A549 treated with AZD9567 at 1 μM for 4 hours (cell line): ENCODE results near the gene RYR1. TPM values are rescaled to one million over a fixed set of nuclear protein-coding genes. Genes with fewer than 3 reads are reported as not detected.

Experiments
- total RNA-seq: library from RNA; stranded (reverse); fragments of 200-300 nt; extraction: Qiagen RNA extraction; gene quantifications from 5 replicates; pipeline ENCODE4 v1.2.3, GENCODE V29; 2022; ENCODE audit not compliant: insufficient read depth

The RYR1 gene
- 2.8 to 6.2 TPM (median 5.2 TPM) in 5 replicates for total RNA-seq

GRCh38 chr19:38433268-38433733 is at the start of gene RYR1:
Gene RYR1, plus strand, starts transcription at chr19:38433691. Its CDS starts 139 bp downstream, at chr19:38433830.

GRCh38 chr19:38387550-38388348 is 45.7 kb upstream of the RYR1 start, which contains the start of gene GGN:
Gene GGN, minus strand, starts transcription at chr19:38388034. Its CDS starts 773 bp downstream, at chr19:38387261.

DNA sequence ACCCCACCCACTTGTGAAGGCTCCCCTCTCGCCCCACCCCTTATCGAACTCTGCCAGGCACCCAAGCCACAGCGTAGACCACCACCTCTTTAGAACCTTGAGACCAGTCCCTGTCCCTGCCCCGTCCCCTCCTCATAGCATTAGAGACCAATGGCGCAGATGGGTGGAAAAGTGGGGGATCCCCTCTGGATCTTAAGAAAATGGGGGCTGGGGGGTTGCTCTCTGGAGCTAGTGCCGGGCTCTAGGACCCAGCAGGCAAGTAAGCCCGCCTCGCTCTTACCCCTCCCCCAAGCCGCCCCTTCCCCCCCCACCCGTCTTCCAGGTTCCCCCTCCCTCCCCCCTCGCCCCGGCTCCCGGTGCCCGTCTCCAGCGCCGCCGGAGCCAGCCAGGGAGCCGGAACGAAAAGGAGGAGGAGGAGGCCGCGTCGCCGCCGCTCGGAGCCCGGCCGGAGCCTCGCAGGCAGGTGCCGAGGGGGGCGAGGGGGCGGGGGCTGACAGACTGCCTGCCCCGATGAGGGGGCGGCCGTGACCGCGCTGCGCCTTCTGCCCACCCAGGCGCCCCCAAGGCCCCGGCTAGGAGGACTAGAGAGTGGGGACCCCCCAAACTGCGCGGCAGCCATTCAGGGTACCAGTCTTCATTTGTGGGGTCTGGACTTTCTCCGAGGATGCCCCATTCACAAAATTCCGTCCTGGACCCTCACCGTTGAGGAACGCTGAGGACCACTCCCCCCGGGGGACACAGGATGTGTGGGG is 45.0 kb upstream of the RYR1 start, which contains the start of gene SPRED3:
Gene SPRED3 (plus strand): TSS at position 349 of the 752 bp plus-strand sequence. CDS start 1,606 bp downstream, outside the sequence.

DNA sequence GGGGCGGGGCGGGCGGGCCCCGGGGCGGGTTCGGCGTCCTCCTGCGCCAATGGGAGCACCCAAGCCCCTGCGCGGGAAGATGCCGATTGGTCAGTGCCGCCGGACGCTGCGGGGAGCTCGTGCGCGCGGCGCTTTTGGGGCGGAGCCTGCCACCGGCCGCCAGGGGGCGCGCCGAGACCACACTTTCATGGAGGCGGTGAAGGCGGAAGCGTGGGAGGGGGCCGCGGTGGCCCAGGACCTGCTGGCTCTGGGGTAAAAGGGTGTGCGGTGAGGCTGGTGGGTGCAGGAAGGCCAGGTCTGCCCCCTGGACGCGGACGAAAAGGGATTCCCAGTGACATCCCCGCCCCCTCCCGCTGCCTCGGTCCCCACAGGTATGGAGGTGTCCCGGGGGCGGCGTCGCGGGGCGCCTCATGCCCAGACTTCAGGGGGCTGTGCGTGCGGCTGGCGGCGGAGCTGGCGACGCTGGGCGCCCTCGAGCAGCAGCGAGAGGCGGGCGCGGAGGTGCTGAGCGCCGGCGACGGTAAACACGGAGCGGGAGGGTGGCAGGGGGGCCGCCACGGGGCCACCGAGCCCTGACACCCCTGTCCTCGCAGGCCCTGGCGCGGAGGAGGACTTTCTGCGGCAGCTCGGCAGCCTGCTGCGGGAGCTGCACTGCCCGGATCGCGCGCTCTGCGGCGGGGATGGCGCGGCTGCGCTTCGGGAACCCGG is 30.4 kb upstream of the RYR1 start, which contains the start of gene FAM98C:
Gene FAM98C (plus strand): TSS at position 127 of the 708 bp plus-strand sequence. CDS start 61 bp downstream, at position 188.

GRCh38 chr19:38425810-38426466 is 7.6 kb upstream of the RYR1 start, which contains the start of gene RASGRP4:
Gene RASGRP4, minus strand, starts transcription at chr19:38426219. Its CDS starts 128 bp downstream, at chr19:38426091.

GRCh38 chr19:38617764-38618589 is 184.5 kb downstream of the RYR1 start, which contains the start of gene MAP4K1:
Gene MAP4K1, minus strand, starts transcription at chr19:38617953. Its CDS starts 58 bp downstream, at chr19:38617895.

GRCh38 chr19:38618590-38619360 is 185.3 kb downstream of the RYR1 start, which contains the start of gene EIF3K:
Gene EIF3K, plus strand, starts transcription at chr19:38619188. Its CDS starts 81 bp downstream, at chr19:38619269.

Other genes starting within 250 kb of the RYR1 start
- gene DPF1, start 209.5 kb upstream of the RYR1 start, total RNA-seq = 3.9 to 5.4 TPM (median 4.7 TPM) in 5 replicates
- 54.7 to 110 TPM (median 98.3 TPM) in 5 replicates for gene PPP1R14A, start 177.3 kb upstream of the RYR1 start, total RNA-seq
- gene SPINT2, start 169.1 kb upstream of the RYR1 start, total RNA-seq = 239 to 344 TPM (median 322 TPM) in 5 replicates
- gene C19orf33, start 129.4 kb upstream of the RYR1 start, total RNA-seq = 638 to 747 TPM (median 679 TPM) in 5 replicates
- 106 to 136 TPM (median 132 TPM) in 5 replicates for gene YIF1B, start 117.7 kb upstream of the RYR1 start, total RNA-seq
- 4.3 to 7.1 TPM (median 4.7 TPM) in 5 replicates for gene KCNK6, start 113.8 kb upstream of the RYR1 start, total RNA-seq
- 1.2 to 1.6 TPM (median 1.4 TPM) in 4 of 5 replicates, not detected in the other for gene CATSPERG, start 97.9 kb upstream of the RYR1 start, total RNA-seq
- gene PSMD8, start 59.1 kb upstream of the RYR1 start, total RNA-seq = 473 to 538 TPM (median 504 TPM) in 5 replicates
- 0.30 to 0.63 TPM (median 0.43 TPM) in 4 of 5 replicates, not detected in the other for gene GGN, start 45.7 kb upstream of the RYR1 start, total RNA-seq
- gene SPRED3, start 45.0 kb upstream of the RYR1 start, total RNA-seq = 0.53 to 3.0 TPM (median 2.5 TPM) in 5 replicates
- gene FAM98C, start 30.6 kb upstream of the RYR1 start, total RNA-seq = 4.7 to 26.7 TPM (median 24.0 TPM) in 5 replicates
- gene RASGRP4, start 7.5 kb upstream of the RYR1 start, total RNA-seq = 0.03 to 0.17 TPM (median 0.11 TPM) in 4 of 5 replicates, not detected in the other
- gene MAP4K1, start 184.3 kb downstream of the RYR1 start, total RNA-seq = 0.78 to 1.1 TPM (median 1.1 TPM) in 4 of 5 replicates, not detected in the other
- gene EIF3K, start 185.5 kb downstream of the RYR1 start, total RNA-seq = 645 to 1,052 TPM (median 725 TPM) in 5 replicates
- gene ACTN4, start 214.0 kb downstream of the RYR1 start, total RNA-seq = 1,033 to 1,160 TPM (median 1,098 TPM) in 5 replicates